Eye (tissue), 1 donor: ENCODE data around the gene AMBP.
"Not testable (repeated sequence)": the region's sequence is repeated elsewhere in the genome, so short reads cannot be mapped to it uniquely, and the experiment has no call there.

Experiments
- DNase-seq: peaks from one replicate; pipeline ENCODE4 v3.0.0-alpha.2; 2015

AMBP gene

DNA sequence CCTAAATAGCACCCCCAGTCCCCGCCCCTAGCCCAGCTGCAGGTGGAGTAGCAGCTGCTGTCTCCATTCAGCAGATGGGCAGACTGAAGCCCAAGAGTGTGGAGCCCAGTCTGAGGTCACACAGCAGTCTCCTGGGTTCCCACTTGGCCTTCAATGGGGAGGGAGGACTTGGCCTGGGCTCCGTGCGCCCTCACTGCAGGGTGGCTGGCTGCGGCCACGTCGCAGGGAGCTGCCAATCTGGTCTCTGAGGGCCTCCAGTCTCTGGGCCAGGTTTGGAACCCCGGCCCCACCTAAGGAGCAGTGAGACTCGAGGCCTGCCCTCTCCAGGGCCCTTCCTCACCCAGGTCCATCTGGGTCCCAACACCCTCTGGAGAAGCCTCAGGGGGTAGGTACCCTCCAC is 13.6 kb upstream of the AMBP start:
- DNase-seq = no peak

DNA sequence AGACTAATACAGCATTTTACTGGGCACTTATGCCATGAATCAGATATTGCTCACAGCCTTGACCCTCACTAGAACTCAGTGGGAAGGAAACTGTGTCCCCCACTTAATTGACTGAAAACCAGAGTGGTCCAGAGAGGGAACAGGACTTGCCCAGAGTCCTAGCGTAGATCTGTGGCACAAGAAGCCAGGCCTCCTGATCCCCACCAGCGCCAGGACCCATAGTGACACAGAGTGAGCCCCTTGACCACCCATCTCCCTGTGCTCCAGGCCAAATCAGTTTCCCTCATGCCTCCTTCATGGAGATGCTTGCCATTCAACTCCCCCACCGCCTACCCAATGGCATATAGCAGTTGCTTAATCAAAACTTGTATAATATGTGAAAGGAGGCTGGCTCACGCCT is 12.7 kb upstream of the AMBP start:
- DNase-seq = no peak

DNA sequence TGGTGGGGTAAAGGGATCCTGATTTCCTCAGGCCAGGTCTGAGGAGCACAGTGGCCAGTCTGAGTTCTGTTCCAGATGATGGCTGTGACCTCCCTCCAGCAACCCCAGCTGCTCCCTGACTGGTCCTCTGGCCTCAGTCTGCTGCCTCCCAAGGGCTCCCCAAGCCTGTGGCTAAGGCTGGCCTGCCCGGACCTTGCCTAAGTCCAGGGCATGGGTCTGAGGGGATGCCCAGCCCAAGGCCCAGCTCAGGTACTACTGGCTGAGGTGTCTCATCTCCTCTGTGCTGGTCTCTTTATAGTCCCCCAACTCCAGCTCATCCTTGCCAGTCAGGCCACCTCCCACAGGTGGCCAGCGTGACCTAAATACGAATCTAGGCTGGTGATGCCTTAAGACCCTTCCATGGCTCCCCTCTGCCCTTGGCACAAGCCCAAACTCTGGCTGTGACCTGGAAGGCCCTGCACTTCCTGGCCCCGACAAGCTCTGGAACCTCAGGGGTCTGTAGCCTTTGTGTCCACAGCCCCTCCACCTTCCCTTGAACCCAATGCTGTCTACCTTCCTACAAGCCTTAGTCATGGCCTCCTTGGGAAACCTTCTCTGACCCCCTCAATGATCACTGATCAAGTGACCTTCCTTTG is 11.2 kb upstream of the AMBP start:
- no peak for DNase-seq

DNA sequence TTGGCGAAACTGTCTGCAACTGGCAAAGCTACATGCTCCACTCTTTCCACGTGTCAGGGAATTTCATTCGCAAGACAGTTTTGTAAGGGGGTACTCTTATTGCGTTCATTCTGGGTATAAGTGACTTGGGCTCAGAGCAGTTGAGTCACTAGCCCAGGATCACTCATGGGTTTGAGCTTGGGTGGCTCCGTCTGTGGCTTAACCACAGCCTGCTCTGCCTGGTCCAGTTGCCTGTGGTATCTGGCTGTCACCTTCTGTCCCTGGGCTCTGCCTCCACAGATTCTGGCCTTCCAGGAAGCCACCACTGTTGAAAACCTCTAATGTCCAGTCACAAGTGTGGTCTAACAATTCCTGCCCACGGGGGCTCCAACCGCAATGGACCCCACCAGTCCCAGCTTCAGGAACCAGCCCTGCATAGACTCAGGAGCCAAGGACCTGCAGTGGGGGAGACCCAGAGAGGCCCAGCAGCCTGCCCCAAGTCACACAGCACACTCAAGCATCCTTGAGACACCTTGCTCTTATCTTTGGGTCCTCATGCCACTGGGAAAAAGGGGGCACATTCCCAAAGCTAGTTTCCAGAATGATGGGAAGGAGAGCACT is 10.6 kb upstream of the AMBP start:
- DNase-seq = no peak

DNA sequence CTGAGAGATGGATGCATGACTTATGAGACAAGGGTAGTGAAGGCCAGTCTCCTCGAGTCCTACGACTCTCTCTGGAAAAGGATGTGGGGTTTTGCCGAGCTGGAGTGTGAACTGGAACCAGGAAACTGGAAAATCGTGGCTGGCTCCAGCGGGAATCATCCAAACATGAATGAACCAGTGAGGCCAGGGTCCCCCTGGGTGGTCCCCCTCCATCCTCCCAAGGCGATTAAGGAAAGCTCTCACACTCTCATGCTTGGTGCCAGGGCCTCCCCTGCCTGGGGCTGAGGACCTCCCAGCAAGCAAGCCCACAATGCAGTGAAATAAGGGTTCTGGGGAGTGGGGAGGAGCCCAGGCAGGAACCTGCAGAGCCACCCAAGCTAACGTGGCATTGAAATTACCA is 9.6 kb upstream of the AMBP start:
- no peak for DNase-seq

DNA sequence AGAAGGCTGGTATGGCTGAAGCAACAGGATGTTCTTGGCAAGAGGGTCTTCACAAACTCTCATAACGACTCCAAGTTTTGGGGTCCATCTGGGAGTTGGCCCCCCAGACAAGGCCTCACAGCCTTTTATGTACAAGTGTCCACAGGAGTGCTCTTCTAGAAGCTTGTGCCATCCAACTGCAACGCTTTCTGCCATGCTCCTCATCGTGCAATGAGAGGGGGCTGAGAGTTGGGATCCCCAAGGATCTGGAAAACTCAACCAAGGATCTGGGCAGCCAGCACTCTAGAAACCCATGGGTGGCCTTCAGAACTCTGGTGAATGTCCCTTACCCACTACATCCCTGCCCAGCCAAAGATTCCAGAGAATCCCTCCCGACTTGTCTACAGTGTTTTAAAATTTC is 8.5 kb upstream of the AMBP start:
- no peak for DNase-seq

DNA sequence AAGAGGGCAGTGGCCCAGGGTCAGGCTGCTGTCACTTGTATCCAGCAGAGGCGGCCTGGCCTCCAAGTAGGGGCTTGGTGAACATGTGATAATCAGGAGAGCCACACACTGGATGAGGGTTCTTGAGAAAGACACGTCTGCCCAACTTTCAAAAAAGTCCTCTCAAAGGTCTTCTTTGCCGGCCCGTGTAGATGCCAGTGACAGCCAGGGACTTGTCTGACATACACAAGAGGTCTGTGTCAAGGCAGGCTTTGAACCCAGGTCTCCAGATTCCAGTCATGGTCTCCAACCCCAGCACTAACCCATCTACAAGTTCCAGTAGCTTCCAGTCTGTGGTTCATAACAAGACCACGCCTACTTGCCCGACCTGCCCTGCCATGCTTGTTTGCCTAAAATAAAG is 7.9 kb upstream of the AMBP start:
- no peak for DNase-seq

DNA sequence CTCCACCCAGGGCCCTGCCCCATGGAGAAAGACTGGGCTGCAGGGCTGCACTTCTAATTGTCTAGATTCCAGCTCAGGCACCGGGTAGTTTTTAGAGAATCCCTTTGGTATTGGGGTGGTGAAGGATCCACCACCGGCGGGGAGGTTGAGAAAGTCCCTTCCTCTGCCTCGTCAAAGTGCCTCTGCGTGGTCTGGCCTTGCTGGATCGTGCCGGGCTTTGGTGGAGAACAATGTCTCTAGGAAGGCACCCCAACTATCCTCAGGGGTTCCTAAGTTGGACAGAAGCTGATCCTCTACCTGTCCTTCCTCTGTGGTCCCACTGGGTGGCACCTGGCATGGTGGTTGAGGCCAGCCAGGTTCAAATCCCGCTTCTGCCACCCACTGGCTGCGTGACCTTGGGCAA is 7.3 kb upstream of the AMBP start:
- no peak for DNase-seq

DNA sequence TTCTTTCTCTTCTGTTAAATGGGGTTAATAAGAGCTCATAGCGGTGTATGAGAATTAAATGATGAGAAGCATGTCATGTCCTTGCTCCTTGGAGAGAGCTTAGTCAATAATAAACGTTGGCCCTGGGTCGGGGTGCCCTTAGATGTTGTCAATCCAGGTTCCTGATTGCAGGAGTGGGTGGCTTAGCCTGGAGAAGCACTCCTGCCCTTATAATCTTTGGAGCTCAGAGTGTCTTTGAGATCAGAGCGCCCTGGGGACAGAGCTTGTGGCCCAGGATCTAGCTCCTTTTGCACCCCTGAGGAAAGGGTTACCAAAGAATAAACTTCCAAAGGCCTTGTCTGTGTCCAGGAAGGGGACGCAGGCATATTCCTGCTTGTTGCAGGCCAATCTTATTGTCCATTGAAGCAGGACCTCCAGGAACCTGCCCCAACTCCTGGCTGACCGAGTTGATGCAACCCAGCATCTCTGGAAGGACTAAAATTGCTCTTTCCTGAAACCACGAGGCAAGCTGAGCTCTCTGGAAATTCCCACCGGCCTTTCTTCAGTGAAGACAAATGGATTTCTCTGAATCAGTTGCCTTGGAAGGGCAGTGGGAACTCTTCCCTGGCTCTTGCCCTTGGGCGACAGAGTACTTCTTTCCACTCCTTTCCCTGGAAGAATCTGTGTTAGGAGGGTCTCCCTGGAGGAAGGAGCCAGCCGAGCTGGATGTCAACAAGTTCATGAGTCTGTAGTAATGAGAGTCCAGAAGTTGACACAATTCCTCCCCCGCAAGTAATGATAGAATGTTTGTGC is 6.4 kb upstream of the AMBP start:
- DNase-seq = no peak

DNA sequence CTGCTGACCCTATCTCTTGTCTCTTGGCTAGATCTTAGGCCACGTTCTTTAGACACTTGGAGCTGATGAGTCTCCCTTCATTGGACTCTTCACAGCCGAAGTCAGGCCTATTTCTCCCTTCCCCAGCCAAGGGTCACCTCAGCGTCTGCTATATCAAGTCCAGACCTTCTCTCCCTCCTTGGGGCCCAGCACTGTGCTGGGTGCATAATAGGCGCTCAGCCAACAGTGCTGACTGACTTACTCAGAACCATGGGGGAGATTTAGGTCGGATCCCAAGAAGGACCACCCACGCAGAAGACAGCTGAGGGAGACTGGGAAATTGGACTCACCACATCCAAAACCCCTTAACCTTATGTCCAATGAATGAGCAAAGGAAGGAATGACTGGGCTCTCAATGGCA is 5.6 kb upstream of the AMBP start:
- no peak for DNase-seq

DNA sequence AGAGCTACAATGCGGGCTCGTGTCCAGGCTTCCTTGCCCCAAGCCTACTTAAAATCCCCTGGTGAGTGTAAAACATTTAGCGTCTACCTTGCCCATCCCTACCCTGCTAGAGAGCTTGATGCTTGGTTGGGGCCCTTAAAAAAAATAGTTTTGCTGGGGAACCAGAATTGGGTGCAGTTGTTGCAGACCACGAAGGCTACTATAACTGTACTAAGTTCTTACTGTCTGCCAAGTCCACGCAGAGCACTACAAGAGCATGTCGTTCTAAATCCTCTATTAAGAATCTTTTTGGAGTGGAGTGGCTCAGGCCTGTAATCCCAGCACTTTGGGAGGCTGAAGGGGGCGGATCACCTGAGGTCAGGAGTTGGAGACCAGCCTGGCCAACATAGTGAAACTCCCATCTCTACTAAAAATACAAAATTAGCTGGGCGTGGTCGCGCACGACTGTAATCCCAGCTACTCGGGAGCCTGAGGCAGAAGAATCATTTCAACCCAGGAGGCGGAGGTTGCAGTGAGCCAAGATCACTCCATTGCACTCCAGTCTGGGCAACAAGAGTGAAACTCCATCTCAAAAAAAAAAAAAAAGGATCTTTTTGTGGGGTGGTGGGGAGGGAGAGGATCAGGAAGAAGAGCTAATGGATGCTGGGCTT is 4.8 kb upstream of the AMBP start:
- not testable (repeated sequence) for DNase-seq

DNA sequence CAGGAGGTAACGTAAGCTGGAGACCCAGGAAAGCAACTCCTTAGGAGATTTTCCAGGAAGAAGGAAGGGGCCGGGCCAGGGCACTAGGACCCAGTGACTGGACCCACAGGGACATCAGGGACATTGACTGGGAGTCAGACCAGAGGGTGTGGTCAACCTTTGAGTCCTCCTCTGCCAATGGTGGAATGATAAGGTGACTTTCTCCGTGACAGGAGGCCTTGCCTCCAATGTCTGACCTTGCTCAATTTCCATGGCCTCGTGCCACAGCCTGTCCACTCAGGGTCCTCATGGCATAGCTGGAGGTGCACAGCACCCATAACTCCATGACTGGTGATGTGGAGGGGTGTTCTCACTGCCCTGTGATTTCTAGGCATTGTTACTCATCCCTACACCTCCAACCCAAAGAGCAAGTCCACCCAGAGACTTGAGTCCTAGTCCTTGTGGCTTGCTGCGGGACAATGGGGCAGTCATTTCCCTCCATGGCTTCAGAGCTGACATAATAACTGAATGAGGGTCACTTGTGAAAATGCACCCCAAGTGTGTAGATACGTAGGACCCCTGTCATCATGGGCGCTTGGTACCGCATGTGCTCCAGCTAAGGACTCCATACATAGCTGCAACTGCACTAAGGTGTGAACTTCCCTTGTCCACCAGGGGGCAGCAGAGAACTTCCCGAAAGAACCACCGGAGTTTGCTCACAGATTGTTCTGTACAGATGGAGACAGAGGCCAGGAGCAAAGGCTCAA is 4.1 kb upstream of the AMBP start:
- DNase-seq = peak; percentile 97

DNA sequence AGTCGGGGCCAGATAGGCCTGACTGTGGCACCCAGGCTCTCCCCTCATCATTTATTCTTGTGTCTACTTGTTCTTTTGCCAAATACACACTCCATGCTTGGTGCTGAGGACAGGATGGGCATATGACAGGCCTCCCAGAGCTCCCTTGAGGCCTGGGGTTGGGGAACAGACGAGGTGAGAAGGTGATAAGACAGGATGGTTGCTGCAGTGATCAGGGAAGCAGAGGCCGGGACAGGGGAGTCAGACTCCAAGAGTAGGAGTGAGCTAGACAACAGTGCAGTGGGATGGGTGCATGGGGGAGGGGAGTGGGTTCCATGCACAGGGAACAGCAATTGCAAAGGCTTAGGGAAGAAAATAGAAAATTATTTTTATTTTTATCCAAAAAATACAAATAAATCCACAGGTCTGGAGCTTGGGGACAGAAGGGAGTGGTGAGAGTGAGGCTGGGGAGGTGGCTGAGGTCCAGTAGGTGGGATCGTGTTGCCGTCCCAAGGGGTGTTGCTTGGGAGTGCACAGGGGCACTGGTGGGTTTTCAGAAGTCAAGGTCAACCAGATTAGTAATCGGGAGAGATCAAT is 3.4 kb upstream of the AMBP start:
- DNase-seq = no peak

DNA sequence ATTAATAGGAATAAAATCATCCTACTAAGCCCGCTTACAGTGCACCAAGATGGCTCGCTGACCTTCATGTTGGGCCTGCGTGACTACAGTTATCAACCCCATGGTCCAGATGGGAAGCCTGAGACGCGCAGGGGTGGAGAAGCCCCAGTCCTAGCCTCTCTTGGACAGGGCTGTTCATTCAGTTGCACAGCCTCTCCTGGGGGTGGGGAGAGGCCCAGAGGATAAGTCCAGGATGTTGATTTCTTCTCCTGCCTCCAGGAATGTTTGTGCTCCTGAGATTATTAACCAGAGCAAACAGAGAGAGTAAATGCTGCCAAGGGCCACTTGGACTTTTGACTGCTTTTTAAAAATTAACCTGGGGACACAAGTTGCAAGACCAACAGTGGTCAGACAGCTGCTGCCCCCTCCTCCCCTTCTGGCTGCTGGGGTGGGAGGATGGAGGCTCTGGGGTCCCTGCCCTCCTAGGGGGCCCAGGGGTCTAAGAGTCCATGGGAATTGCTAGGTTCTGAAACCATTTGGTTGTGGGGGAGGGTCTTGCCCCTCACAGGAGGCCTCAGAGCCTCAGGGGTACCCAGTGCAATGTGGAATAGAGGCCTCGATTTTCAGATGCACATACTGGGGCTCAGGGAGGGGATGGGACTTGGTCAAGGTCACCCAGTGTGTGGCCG is 2.8 kb upstream of the AMBP start:
- DNase-seq = no peak

DNA sequence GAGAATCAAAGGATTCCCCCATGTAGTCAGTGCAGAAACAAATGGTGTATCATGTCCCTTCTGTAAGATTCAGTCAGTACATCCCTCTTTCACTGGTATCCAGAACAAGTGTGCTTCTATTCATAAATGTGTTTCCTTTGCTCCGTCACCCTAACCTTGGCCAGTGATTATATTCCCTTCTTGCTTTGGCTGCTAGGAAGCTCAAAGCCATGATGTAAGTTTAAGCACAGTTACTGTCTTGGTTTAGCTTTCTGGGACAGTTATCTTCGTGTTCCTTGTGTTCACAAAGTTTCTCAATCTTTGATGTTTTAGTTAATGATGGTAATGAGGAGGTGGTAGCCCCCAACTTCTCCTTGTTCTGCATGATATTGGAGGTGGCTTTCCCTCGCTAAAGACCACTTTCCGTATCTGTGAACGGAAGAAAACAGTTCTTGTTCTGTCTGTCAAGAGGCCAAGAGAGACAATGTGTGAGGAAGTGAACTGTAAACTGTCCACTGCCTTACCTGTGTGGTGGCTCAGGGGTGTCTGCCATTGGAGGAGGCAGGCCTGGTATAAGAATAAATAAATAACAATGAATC is 2.2 kb upstream of the AMBP start:
- no peak for DNase-seq

DNA sequence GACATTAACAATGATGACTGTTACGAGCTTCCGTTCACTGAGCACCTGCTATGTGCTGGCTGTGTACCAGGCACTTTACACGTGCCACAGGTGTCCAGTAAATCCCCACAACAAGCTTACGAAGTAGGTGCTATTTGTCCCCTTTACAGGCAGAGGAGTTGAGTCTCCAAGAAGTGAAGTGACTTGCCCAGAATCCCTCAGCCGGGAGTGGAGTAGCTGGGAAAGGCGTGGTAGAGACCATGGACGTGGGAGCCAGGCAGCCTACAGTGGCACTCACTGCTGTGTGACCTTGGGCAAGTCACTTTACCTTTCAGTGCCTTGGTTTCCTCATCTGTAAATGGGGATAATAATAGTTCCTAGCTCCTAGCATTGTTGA is 669 bp upstream of the AMBP start:
- no peak for DNase-seq

DNA sequence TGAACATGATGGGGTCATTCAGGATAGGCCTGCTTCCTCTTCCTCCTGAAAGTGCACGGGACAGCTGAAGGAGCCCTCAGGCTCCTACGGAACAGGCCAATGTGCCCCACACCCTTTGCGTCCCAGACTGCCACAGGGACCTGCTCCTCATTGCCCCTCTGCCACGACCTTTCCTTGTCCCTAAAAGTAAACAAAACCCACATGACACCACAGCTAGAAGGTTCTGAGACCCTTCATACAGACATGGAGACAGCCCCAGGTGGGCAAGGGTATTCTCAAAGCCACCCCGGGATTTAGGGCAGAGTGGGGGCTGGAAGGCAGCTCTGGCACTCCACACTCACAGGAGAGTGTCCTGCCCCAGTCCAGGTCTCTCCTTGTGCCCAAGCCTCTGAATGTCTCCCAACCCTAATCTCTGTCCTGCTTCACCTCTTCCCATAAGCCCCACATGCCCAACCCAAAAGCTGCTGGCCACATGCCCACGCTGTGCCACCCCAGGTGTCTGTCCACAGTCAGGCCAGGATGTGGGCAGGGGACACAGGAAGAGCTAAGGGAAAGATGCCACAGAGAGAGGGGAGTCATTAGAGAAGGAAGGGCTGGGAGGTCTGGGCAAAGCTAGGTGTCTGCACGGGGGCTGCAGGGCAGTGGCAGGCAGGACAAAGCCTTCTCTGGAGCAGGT is 800 bp downstream of the AMBP start:
- DNase-seq = no peak

DNA sequence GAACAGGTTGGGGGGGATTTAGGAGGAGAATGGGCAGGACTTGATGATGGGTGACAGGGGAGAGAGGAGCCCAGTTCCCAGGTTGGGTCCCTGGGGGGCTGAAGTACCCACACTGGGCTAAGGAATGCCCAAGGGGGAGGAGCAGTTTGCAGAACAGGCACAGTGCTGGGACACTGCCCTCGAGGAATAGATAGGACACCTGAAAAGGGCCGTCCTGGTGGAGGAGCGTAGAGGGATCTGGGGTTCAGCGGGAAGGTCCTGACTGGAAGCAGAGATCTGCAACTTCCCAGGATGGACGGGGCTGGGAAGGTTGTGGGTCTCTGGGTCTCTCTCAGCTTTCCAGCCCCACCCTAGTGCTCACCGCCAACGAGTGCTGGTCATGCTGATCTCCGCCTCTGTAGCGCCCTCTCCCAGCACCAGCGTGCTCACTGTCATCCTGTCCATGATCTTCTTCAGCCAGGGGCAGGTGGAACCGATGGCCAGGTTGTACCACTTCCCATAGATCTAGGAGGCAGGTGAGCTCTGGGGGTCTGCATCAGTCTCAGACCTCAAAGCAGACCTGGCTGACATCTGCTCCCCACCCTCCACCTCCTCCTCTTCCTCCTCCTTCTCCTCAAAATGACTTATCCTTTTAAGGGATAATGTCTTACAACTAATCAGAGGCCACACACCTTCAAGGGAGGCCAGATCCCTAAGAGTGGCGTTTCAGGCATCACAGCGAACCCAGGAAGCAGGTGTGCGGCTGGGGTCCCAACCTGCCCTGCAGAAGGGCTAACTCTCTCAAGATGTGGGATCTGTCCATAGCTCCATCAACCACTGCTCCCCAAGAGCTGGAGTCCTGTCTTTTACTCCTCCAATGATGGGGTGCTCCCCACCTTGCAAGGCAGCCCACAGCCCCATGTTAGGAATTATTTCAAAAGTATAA is 1.6 kb downstream of the AMBP start:
- DNase-seq = no peak

DNA sequence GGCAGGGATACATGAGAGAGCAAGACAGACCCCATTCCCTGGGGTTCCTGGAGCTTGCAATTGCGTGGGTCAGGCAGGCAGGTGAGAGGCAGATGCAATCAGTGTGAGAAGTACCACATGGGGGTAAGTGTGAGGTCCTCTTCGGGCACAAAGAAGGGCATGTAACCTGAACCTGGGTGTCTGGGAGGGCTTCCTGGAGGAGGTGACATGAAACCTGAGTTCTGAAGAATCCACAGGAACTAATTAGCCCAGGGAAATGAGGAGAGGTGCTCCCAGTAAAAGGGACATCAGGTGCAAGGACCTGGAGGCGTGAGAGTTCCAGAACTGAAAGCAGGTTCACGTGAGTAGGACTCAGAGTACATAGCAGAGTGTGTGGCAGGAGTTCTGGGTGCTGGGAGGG is 2.5 kb downstream of the AMBP start:
- DNase-seq = no peak
